Endothelial cell of umbilical vein (primary cell): ENCODE data around the gene EXOSC5. TPM values are rescaled to one million over a fixed set of nuclear protein-coding genes. Genes with fewer than 3 reads are reported as not detected.

ENCODE experiments used
- BruUV-seq: library from RNA; stranded (reverse); fragments of 400-500 nt; replicated peaks from 2 replicates; lab custom pipeline; 2021; lab: Mats Ljungman, UMichigan
- CTCF ChIA-PET: fragments of 300-600, 350-600 bp; sonication (Branson Sonifier 250); formaldehyde crosslinking; loops from one replicate; lab custom pipeline; 2021; ENCODE audit warnings: antibody characterized with exemption, inconsistent platforms; lab: Charles Lee
- POLR2A ChIA-PET: fragments of 300-600, 350-600 bp; sonication (Branson Sonifier 250); formaldehyde crosslinking; loops from one replicate; lab custom pipeline; 2021; ENCODE audit warnings: antibody characterized with exemption, inconsistent platforms; lab: Charles Lee
- DNase-seq: peaks from one replicate; pipeline ENCODE4 v3.0.0-alpha.2; 2011; ENCODE audit warnings: low read depth, low spot score
- FAIRE-seq: peaks from 2 replicates; lab custom pipeline; 2011; peaks lifted over from hg19 to GRCh38; lab: Jason Lieb, UNC
- H2AFZ ChIP-seq: 2 replicates; pipeline ENCODE4 v1.6.0; 2012; ENCODE audit warnings: low read depth, low read length, control low read depth, inconsistent platforms
- H3K27ac ChIP-seq: 2 replicates; pipeline ENCODE4 v1.5.1; 2011; ENCODE audit warnings: low read depth, mild to moderate bottlenecking, control low read depth, low read length, moderate library complexity; ENCODE audit not compliant: insufficient read depth
- H3K27me3 ChIP-seq, 2 experiments: 2 replicates each; pipeline versions ENCODE4 v1.6.0 to v1.6.1; 2011; ENCODE audit warnings: low read length in 2 of 2, mixed read lengths in 1 of 2; ENCODE audit not compliant: control insufficient read depth in 2 of 2, insufficient read depth in 2 of 2
- H3K36me3 ChIP-seq, 2 experiments: 2 replicates in 1 of 2; 3 replicates in 1 of 2; pipeline ENCODE4 v1.5.1; 2011; ENCODE audit warnings: low read length in 2 of 2, mild to moderate bottlenecking in 1 of 2, moderate library complexity in 1 of 2; ENCODE audit not compliant: control insufficient read depth in 2 of 2, insufficient read depth in 2 of 2; ENCODE audit errors: extremely low read depth in 1 of 2
- H3K4me1 ChIP-seq: 3 replicates; pipeline ENCODE4 v1.5.1; 2011; ENCODE audit warnings: mild to moderate bottlenecking, low read length; ENCODE audit not compliant: control insufficient read depth, insufficient read depth; ENCODE audit errors: extremely low read depth
- H3K4me2 ChIP-seq: 2 replicates; pipeline ENCODE4 v1.6.1; 2011; ENCODE audit warnings: low read length, control low read depth, mixed read lengths; ENCODE audit not compliant: insufficient read depth
- H3K4me3 ChIP-seq, 3 experiments: fragments of 200-600 bp in 1 of 3; sonication (generic), shearing (Covaris generic) in 1 of 3; replicated peaks in 1 of 3; 2 replicates each; pipeline ENCODE4 v1.5.1; 2011 to 2016; ENCODE audit warnings: control low read depth in 3 of 3, low read length in 3 of 3, mild to moderate bottlenecking in 2 of 3, inconsistent platforms in 1 of 3, low read depth in 1 of 3, moderate library complexity in 1 of 3; ENCODE audit not compliant: insufficient read depth in 1 of 3
- H3K79me2 ChIP-seq: 2 replicates; pipeline ENCODE4 v1.6.0; 2012; ENCODE audit warnings: low read length, inconsistent platforms; ENCODE audit not compliant: control insufficient read depth, insufficient read depth
- H3K9ac ChIP-seq: replicated peaks from 2 replicates; pipeline ENCODE3; 2011; ENCODE audit warnings: low read length, control low read depth; ENCODE audit not compliant: insufficient read depth; ENCODE audit errors: extremely low read depth
- H3K9me1 ChIP-seq: replicated peaks from 3 replicates; pipeline ENCODE4 v1.6.0; 2011; ENCODE audit warnings: mild to moderate bottlenecking, low read length; ENCODE audit not compliant: control insufficient read depth, insufficient read depth; ENCODE audit errors: extremely low read depth
- H3K9me3 ChIP-seq: replicated peaks from 2 replicates; pipeline ENCODE4 v1.5.1; 2012; ENCODE audit warnings: low read length, inconsistent platforms; ENCODE audit not compliant: control insufficient read depth, insufficient read depth
- H4K20me1 ChIP-seq: replicated peaks from 2 replicates; pipeline ENCODE3; 2011; ENCODE audit warnings: mild to moderate bottlenecking, low read length; ENCODE audit not compliant: control insufficient read depth, insufficient read depth; ENCODE audit errors: extremely low read depth
- EZH2 ChIP-seq: IDR thresholded peaks from 2 replicates; pipeline ENCODE4 v1.6.1; 2012; ENCODE audit warnings: borderline replicate concordance, low read depth, mild to moderate bottlenecking, moderate library complexity, low read length, inconsistent platforms; ENCODE audit not compliant: severe bottlenecking
- GATA2 ChIP-seq: IDR thresholded peaks from 2 replicates; pipeline ENCODE4 v1.7.0; 2011; ENCODE audit warnings: low read depth, mild to moderate bottlenecking, moderate library complexity, mixed read lengths, low read length; ENCODE audit not compliant: insufficient read length, insufficient read depth
- JUN ChIP-seq: IDR thresholded peaks from 2 replicates; pipeline ENCODE4 v1.6.1; 2011; ENCODE audit warnings: borderline replicate concordance, low read depth; ENCODE audit not compliant: insufficient read length, insufficient read depth
- MAX ChIP-seq: IDR thresholded peaks from 2 replicates; pipeline ENCODE4 v1.6.1; 2011; ENCODE audit not compliant: insufficient read depth, insufficient read length
- MYC ChIP-seq: IDR thresholded peaks from one replicate; pipeline ENCODE4 v1.6.1; 2011; ENCODE audit warnings: mild to moderate bottlenecking, low read depth, low read length
- POLR2A ChIP-seq: IDR thresholded peaks from 2 replicates; pipeline ENCODE4 v1.6.1; 2012; ENCODE audit warnings: low read depth, mild to moderate bottlenecking, control low read depth, low read length
- POLR2AphosphoS5 ChIP-seq: IDR thresholded peaks from 2 replicates; pipeline ENCODE4 v1.6.1; 2012; ENCODE audit warnings: low read depth, mild to moderate bottlenecking, control low read depth, low read length, moderate library complexity; ENCODE audit not compliant: insufficient read depth
- dilution Hi-C: fragments of 300-500 bp; cut with MboI; formaldehyde crosslinking; loops from one replicate; pipeline ENCODE4 v1.15.0; 2019; ENCODE audit warnings: low sequenced_read_pairs; ENCODE audit not compliant: extremely low pct_ligation_motif_present
- intact Hi-C: fragments of 100-400 bp; cut with micrococcal nuclease; formaldehyde crosslinking; loops from one replicate; pipeline ENCODE4 v1.10.0; 2022
- polyA plus RNA-seq, 4 experiments: library from polyadenylated mRNA; depleted of rRNA in 3 of 4; stranded (reverse) in 3 of 4; unstranded in 1 of 4; fragments of >200 nt; gene quantifications; 2 replicates each; pipeline versions ENCODE4 v1.2.1 to v1.2.3, GENCODE V29; 2011 to 2012; ENCODE audit warnings: missing spikeins in 1 of 4
- total RNA-seq: library from RNA; stranded (reverse); gene quantifications from 2 replicates; pipeline ENCODE4 v1.2.3, GENCODE V29; 2021
- TF ChIP-seq, protein P1 (sequence below), 2 donors: IDR thresholded peaks; 1 replicate in 1 of 2; 2 replicates in 1 of 2; pipeline ENCODE4 v1.5.1; 2011; ENCODE audit warnings: low read length in 2 of 2, mild to moderate bottlenecking in 2 of 2, moderate library complexity in 2 of 2, control low read depth in 1 of 2, inconsistent platforms in 1 of 2, low read depth in 1 of 2; ENCODE audit not compliant: insufficient read depth in 1 of 2; ENCODE audit errors: extremely low read depth in 1 of 2

Gene EXOSC5
- total and polyA plus RNA-seq, 2 donors (not counting 3 experiments of a cell fraction or from before 2014, with no cell fraction given): 14.0 to 20.9 TPM

GRCh38 chr19:41424335-41425173 lies 27.4 kb upstream of the EXOSC5 start:
- CTCF ChIA-PET: interaction anchor here (1.2 kb wide), 1 partner anchor 17 kb away, joined by 3 read pairs; no protein-coding TSS in a partner anchor

DNA sequence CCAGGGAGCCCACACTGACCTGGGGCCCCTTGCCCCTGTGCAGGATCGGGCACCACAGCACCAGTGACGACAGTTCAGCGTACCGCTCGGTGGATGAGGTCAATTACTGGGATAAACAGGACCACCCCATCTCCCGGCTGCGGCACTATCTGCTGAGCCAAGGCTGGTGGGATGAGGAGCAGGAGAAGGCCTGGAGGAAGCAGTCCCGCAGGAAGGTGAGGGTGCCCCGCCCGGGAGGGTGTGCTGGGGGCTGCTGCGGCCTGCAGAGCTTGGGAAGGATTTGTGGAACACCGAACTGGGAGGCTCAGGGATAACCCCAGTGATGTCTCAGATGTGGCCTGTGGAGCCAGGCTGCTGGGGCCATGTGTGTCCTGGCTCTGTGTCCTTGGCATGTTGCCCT lies 25.8 kb upstream of the EXOSC5 start:
- H3K4me1 ChIP-seq: peaks cover 13% of the 10 kb centered on the region
- POLR2A ChIA-PET: no interaction called here
- TF ChIP-seq GATA2: no peak
- TF ChIP-seq POLR2AphosphoS5: no peak
- no peak for TF ChIP-seq MAX
- no peak for TF ChIP-seq POLR2A
- TF ChIP-seq, protein P1, sequence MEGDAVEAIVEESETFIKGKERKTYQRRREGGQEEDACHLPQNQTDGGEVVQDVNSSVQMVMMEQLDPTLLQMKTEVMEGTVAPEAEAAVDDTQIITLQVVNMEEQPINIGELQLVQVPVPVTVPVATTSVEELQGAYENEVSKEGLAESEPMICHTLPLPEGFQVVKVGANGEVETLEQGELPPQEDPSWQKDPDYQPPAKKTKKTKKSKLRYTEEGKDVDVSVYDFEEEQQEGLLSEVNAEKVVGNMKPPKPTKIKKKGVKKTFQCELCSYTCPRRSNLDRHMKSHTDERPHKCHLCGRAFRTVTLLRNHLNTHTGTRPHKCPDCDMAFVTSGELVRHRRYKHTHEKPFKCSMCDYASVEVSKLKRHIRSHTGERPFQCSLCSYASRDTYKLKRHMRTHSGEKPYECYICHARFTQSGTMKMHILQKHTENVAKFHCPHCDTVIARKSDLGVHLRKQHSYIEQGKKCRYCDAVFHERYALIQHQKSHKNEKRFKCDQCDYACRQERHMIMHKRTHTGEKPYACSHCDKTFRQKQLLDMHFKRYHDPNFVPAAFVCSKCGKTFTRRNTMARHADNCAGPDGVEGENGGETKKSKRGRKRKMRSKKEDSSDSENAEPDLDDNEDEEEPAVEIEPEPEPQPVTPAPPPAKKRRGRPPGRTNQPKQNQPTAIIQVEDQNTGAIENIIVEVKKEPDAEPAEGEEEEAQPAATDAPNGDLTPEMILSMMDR (IDR thresholded peaks at IDR 0.05; ENCODE audit: extremely low read depth in 1 of 2, insufficient read depth in 1 of 2, low read depth in 1 of 2, low read length in 2 of 2): no peak
- TF ChIP-seq MYC: no peak
- peaks cover 5% of the 10 kb centered on the region for H3K79me2 ChIP-seq
- CTCF ChIA-PET: no interaction called here
- dilution Hi-C loops (no loop called here), intact Hi-C loops (no loop called here)
- no peak overlapping the region for H3K4me2 ChIP-seq
- H3K4me3 ChIP-seq: no peak overlapping the region
- H4K20me1 ChIP-seq: no peaks in the 10 kb centered on the region
- no TSS peak for BruUV-seq
- no peaks in the 10 kb centered on the region for H3K27me3 ChIP-seq
- H2AFZ ChIP-seq: no peak overlapping the region
- FAIRE-seq (no peak), DNase-seq (no peak)
- no peak overlapping the region for H3K9ac ChIP-seq
- no peaks in the 10 kb centered on the region for H3K9me3 ChIP-seq
- peaks cover 0 to 37% of the 10 kb centered on the region in 2 experiments for H3K36me3 ChIP-seq
- H3K9me1 ChIP-seq: no peaks in the 10 kb centered on the region
- H3K27ac ChIP-seq: no peak overlapping the region

More at GRCh38 chr19:41424335-41425173, 27.4 kb upstream of the EXOSC5 start:
- Histone ChIP-seq H3K4me2 (no peak overlapping the region), H3K27ac (no peak overlapping the region), H4K20me1 (no peaks in the 10 kb centered on the region), H3K9me3 (no peaks in the 10 kb centered on the region), H3K9me1 (no peaks in the 10 kb centered on the region), H3K79me2 (peaks cover 5% of the 10 kb centered on the region), H2AFZ (no peak overlapping the region), H3K4me1 (peaks cover 25% of the 10 kb centered on the region), H3K9ac (no peak overlapping the region), H3K4me3 (no peak overlapping the region), H3K27me3 (no peaks in the 10 kb centered on the region), H3K36me3 (peaks cover 0 to 31% of the 10 kb centered on the region in 2 experiments)
- TF ChIP-seq EZH2 (no peak), JUN (no peak)
- FAIRE-seq (no peak), DNase-seq (no peak)
- BruUV-seq: no TSS peak
- dilution Hi-C loops (no loop called here), intact Hi-C loops (no loop called here)
- POLR2A ChIA-PET: no interaction called here
